ENCODE measurements around the gene ADCY7. TPM values are rescaled to one million over a fixed set of nuclear protein-coding genes. Genes with fewer than 3 reads are reported as not detected.

Gene ADCY7
- total RNA-seq, 1 experiment from 2014 or later = 34.2 TPM

DNA sequence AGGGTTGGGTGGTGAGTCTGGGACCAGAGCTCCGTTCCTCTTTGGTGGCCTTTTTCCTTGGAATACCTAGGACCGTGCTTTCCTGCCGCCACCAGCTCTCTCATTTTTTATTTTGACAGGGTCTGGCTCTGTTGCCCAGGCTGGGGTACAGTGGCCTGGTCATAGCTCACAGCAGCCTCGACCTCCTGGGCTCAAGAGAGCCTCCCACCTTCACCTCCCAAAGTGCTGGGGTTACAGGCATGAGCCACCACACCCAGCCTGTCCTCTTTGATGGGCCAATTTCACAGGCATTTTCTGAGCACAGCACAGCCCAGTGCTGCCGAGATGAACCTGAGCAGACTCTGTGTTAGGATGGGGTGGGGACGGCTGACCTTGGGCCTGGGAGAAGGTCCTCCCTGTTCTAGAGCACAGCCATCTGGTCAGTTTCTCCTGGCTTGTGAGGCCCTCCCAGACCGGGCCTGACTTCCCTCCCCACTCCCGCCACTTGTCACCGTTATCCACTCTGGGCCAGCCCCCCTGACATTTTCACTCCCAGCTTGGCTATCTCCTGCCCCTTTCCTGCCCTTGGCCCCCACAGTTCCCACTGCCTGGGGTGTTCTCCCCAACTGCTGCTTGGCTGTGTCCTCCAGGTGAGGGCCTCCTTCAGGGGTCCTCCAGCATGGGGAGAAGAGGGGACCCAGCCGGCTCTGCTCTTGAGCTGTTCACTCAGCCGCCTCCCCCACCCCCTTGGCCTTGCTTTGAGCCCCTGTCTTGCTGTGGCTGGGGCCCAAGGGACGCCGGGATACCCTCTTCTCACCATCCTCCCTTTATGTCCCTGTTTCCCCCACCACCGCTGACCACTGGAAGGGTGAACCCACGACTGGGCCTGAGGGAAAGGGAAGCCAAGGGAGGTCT lies 5.0 kb downstream of the ADCY7 start (continued):
- no peak for TF ChIP-seq FOSL1 (IDR thresholded peaks at IDR 0.05; ENCODE audit: low read depth)
- TF ChIP-seq JUND (IDR thresholded peaks at IDR 0.05) = no peak
- TF ChIP-seq, protein P1, sequence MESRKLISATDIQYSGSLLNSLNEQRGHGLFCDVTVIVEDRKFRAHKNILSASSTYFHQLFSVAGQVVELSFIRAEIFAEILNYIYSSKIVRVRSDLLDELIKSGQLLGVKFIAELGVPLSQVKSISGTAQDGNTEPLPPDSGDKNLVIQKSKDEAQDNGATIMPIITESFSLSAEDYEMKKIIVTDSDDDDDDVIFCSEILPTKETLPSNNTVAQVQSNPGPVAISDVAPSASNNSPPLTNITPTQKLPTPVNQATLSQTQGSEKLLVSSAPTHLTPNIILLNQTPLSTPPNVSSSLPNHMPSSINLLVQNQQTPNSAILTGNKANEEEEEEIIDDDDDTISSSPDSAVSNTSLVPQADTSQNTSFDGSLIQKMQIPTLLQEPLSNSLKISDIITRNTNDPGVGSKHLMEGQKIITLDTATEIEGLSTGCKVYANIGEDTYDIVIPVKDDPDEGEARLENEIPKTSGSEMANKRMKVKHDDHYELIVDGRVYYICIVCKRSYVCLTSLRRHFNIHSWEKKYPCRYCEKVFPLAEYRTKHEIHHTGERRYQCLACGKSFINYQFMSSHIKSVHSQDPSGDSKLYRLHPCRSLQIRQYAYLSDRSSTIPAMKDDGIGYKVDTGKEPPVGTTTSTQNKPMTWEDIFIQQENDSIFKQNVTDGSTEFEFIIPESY (IDR thresholded peaks at IDR 0.05; ENCODE audit: extremely low read depth, insufficient replicate concordance, low read length) = no peak
- TF ChIP-seq EGR1 (IDR thresholded peaks at IDR 0.05; ENCODE audit: low read depth) = no peak
- no peak for TF ChIP-seq POLR2AphosphoS5 (IDR thresholded peaks at IDR 0.05; ENCODE audit: low read depth, low read length)

DNA sequence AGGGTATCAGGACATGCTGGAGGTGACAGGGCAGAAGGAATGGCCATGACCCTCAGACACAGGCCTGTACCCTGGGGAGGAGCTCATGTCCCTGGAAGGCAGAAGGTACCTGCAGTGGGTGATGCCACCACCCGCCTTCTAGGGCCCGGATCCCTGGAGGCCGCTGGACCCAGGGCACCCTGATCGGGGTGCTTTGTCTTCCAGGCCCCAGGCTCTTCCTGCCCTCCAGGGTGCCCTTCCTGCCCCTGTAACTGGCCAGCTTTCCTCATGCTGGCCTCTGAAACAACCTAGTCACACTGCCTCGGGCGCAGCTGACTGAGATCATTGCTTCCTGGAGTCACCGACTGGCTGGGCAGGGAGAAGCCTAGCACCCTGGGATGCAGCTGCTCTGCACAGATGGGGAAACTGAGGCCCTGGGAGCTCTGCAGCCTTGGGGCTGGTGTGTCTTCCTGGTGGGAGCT lies 5.8 kb downstream of the ADCY7 start:
- POLR2A ChIA-PET = interaction anchor here (0.9 kb wide), 1 partner anchor 8 kb away, joined by 8 read pairs; no protein-coding TSS in a partner anchor
- no peak overlapping the region for H3K9ac ChIP-seq (ENCODE audit: low read length)
- TF ChIP-seq EGR1 (IDR thresholded peaks at IDR 0.05; ENCODE audit: low read depth) = no peak
- no peak for TF ChIP-seq ELF1 (IDR thresholded peaks at IDR 0.05; ENCODE audit: borderline replicate concordance, low read depth)
- TF ChIP-seq YY1 (IDR thresholded peaks at IDR 0.05; ENCODE audit: extremely low read depth, insufficient replicate concordance, low read depth, low read length) = no peak
- TF ChIP-seq, protein P2, sequence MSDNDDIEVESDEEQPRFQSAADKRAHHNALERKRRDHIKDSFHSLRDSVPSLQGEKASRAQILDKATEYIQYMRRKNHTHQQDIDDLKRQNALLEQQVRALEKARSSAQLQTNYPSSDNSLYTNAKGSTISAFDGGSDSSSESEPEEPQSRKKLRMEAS (IDR thresholded peaks at IDR 0.05) = no peak
- no peak for TF ChIP-seq POLR2AphosphoS5 (IDR thresholded peaks at IDR 0.05; ENCODE audit: low read depth, low read length)
- TF ChIP-seq, protein P3, sequence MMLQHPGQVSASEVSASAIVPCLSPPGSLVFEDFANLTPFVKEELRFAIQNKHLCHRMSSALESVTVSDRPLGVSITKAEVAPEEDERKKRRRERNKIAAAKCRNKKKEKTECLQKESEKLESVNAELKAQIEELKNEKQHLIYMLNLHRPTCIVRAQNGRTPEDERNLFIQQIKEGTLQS (IDR thresholded peaks at IDR 0.05) = no peak
- TF ChIP-seq POLR2A (IDR thresholded peaks at IDR 0.05; ENCODE audit: borderline replicate concordance, extremely low read depth, insufficient read depth, insufficient read length) = no peak
- TF ChIP-seq, protein P4, sequence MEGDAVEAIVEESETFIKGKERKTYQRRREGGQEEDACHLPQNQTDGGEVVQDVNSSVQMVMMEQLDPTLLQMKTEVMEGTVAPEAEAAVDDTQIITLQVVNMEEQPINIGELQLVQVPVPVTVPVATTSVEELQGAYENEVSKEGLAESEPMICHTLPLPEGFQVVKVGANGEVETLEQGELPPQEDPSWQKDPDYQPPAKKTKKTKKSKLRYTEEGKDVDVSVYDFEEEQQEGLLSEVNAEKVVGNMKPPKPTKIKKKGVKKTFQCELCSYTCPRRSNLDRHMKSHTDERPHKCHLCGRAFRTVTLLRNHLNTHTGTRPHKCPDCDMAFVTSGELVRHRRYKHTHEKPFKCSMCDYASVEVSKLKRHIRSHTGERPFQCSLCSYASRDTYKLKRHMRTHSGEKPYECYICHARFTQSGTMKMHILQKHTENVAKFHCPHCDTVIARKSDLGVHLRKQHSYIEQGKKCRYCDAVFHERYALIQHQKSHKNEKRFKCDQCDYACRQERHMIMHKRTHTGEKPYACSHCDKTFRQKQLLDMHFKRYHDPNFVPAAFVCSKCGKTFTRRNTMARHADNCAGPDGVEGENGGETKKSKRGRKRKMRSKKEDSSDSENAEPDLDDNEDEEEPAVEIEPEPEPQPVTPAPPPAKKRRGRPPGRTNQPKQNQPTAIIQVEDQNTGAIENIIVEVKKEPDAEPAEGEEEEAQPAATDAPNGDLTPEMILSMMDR (IDR thresholded peaks at IDR 0.05 in 2 of 3, conservative IDR thresholded peaks at IDR 0.05 in 1 of 3; ENCODE audit: borderline replicate concordance in 1 of 3, insufficient read depth in 1 of 3, low read depth in 2 of 3, low read length in 2 of 3) = no peak
- no peak for TF ChIP-seq SRF (IDR thresholded peaks at IDR 0.05; ENCODE audit: low read depth)
- no peak for TF ChIP-seq SIN3A (IDR thresholded peaks at IDR 0.05; ENCODE audit: low read depth)
- TF ChIP-seq TCF7L2 (IDR thresholded peaks at IDR 0.05; ENCODE audit: borderline replicate concordance, extremely low read depth, insufficient read depth, insufficient read length) = no peak
- no peak for TF ChIP-seq RAD21 (IDR thresholded peaks at IDR 0.05; ENCODE audit: low read depth)

More for the DNA sequence above, 5.8 kb downstream of the ADCY7 start:
- ATAC-seq (no peak), DNase-seq (ENCODE audit: low read depth, low spot score) (no peak)
- no peaks in the 10 kb centered on the region for H3K9me2 ChIP-seq (ENCODE audit: insufficient read depth)
- no peak overlapping the region for H2AFZ ChIP-seq (ENCODE audit: low read depth, low read length, poor library complexity, severe bottlenecking)
- no peak overlapping the region for H3K4me3 ChIP-seq (replicated peaks in 1 of 2; ENCODE audit: low read depth in 1 of 2, low read length in 2 of 2)
- H3K4me2 ChIP-seq (ENCODE audit: low read length) = no peak overlapping the region
- no peak overlapping the region for H3K27ac ChIP-seq (ENCODE audit: low read depth, low read length)
- H4K20me1 ChIP-seq (ENCODE audit: insufficient read depth) = no peaks in the 10 kb centered on the region
- H3K79me2 ChIP-seq (ENCODE audit: insufficient read depth, low read length) = peaks cover 7% of the 10 kb centered on the region; the same call in 1 of the 2 replicates
- H3K4me1 ChIP-seq (ENCODE audit: control insufficient read depth in 1 of 2, insufficient read depth in 2 of 2, low read length in 2 of 2) = peaks cover 4 to 6% of the 10 kb centered on the region in 2 experiments; a peak in 2 of 4 replicates
- intact Hi-C loops (cut with micrococcal nuclease) = no loop called here
- no peaks in the 10 kb centered on the region for H3K36me3 ChIP-seq (ENCODE audit: control insufficient read depth in 1 of 2, insufficient read depth in 2 of 2, low read length in 2 of 2)
- ChIA-PET CTCF (no interaction called here), RAD21 (ENCODE audit: low non-redundant PET in 1 of 2, low total read pairs in 2 of 2, uncharacterized antibody in 2 of 2, unreplicated experiment in 2 of 2) (no interaction called here)
- H3K27me3 ChIP-seq (ENCODE audit: insufficient read depth, low read length) = no peaks in the 10 kb centered on the region
- no peaks in the 10 kb centered on the region for H3K9me3 ChIP-seq (ENCODE audit: control insufficient read depth in 1 of 2, insufficient read depth in 1 of 2, low read depth in 1 of 2, low read length in 2 of 2)
- BruUV-seq (replicated peaks) = no TSS peak
